SK-N-SH (cell line): ENCODE results near the gene PAFAH1B1.

Source experiments
- CTCF ChIP-seq: fragments of 200-600 bp; sonication (generic); IDR thresholded peaks from 2 replicates; pipeline ENCODE4 v1.6.1; 2017; ENCODE audit warnings: antibody characterized with exemption, mild to moderate bottlenecking, moderate library complexity
- GABPA ChIP-seq: IDR thresholded peaks from 2 replicates; pipeline ENCODE4 v1.4.0; 2012; ENCODE audit warnings: low read depth, mild to moderate bottlenecking
- MAX ChIP-seq: IDR thresholded peaks from 2 replicates; pipeline ENCODE4 v1.4.0; 2012; ENCODE audit warnings: low read depth
- POLR2AphosphoS5 ChIP-seq: IDR thresholded peaks from 2 replicates; pipeline ENCODE4 v1.6.1; 2012; ENCODE audit warnings: low read depth, low read length
- REST ChIP-seq: IDR thresholded peaks from 2 replicates; pipeline ENCODE4 v1.6.1; 2012; ENCODE audit warnings: mild to moderate bottlenecking, low read depth, low read length, moderate library complexity
- SIN3A ChIP-seq: IDR thresholded peaks from 2 replicates; pipeline ENCODE4 v1.6.1; 2012; ENCODE audit warnings: low read depth, mild to moderate bottlenecking, low read length, moderate library complexity, borderline replicate concordance
- ZBTB33 ChIP-seq: IDR thresholded peaks from 2 replicates; pipeline ENCODE4 v1.4.0; 2012; ENCODE audit warnings: low read depth, borderline replicate concordance

GRCh38 chr17:2692781-2693135, 99.3 kb downstream of the PAFAH1B1 start:
- TF ChIP-seq ZBTB33 (no peak), CTCF (no peak), SIN3A (no peak), POLR2AphosphoS5 (no peak), MAX (no peak), GABPA (no peak), REST (no peak)
